GM13977 (cell line): ENCODE measurements around the gene COL8A2.

Experiments used
- DNase-seq: peaks from one replicate; pipeline ENCODE4 v3.0.0; 2012; ENCODE audit warnings: low spot score
- in situ Hi-C: fragments of 300-500 bp; cut with MboI; formaldehyde crosslinking; loops from one replicate; pipeline ENCODE4 v1.12.0; 2022; ENCODE audit warnings: low sequenced_read_pairs, low pct_unique_long_range_greater_than_20kb, mixed read lengths, inconsistent platforms; ENCODE audit not compliant: unreplicated experiment
- TF ChIP-seq, protein P1 (sequence below): IDR thresholded peaks from 2 replicates; pipeline ENCODE4 v1.5.1; 2012; ENCODE audit warnings: mild to moderate bottlenecking, control low read depth; ENCODE audit not compliant: insufficient read depth; ENCODE audit errors: extremely low read depth, missing control alignments

COL8A2 gene

DNA sequence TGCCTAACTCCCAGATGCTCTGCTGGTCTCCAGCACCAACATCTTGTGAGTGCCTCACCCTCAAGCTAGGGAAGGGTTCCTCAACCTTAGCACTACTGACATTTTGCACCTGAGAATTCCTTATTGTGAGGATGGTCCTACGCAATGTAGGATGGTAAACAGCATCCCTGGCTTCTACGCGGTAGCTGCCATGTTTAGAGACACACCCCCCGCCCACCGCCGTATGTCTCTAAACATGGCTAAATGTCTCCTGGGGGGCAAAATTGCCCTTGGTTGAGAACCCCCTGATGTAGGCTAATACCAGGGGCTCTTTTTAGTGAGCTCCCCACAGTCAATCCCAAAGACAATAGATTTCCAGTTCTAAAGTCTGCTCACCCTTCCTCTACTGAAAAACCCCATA is 28.5 kb upstream of the COL8A2 start:
- in situ Hi-C loops, result no loop called here
- TF ChIP-seq, protein P1, sequence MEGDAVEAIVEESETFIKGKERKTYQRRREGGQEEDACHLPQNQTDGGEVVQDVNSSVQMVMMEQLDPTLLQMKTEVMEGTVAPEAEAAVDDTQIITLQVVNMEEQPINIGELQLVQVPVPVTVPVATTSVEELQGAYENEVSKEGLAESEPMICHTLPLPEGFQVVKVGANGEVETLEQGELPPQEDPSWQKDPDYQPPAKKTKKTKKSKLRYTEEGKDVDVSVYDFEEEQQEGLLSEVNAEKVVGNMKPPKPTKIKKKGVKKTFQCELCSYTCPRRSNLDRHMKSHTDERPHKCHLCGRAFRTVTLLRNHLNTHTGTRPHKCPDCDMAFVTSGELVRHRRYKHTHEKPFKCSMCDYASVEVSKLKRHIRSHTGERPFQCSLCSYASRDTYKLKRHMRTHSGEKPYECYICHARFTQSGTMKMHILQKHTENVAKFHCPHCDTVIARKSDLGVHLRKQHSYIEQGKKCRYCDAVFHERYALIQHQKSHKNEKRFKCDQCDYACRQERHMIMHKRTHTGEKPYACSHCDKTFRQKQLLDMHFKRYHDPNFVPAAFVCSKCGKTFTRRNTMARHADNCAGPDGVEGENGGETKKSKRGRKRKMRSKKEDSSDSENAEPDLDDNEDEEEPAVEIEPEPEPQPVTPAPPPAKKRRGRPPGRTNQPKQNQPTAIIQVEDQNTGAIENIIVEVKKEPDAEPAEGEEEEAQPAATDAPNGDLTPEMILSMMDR, result no peak
- no peak for DNase-seq

DNA sequence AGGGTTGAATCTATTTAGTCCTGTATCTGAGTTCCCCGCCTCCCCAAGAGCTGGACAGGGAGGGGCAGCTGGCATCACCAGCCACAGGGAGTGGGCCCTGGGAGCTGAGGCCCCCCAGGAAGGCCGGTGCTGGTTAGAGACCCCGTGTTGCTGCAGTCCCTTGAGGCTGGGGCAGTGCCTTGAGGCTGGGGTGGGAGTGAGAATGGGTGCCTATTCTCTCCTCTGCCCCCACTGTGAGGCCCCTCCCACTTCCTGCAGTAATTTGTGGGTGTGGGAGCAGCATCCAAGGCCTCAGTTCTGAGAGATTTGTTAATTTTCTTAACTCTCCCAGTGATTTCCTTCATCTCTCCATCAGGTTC is 26.8 kb upstream of the COL8A2 start:
- in situ Hi-C loops, result no loop called here
- TF ChIP-seq, protein P1, result no peak
- no peak for DNase-seq

DNA sequence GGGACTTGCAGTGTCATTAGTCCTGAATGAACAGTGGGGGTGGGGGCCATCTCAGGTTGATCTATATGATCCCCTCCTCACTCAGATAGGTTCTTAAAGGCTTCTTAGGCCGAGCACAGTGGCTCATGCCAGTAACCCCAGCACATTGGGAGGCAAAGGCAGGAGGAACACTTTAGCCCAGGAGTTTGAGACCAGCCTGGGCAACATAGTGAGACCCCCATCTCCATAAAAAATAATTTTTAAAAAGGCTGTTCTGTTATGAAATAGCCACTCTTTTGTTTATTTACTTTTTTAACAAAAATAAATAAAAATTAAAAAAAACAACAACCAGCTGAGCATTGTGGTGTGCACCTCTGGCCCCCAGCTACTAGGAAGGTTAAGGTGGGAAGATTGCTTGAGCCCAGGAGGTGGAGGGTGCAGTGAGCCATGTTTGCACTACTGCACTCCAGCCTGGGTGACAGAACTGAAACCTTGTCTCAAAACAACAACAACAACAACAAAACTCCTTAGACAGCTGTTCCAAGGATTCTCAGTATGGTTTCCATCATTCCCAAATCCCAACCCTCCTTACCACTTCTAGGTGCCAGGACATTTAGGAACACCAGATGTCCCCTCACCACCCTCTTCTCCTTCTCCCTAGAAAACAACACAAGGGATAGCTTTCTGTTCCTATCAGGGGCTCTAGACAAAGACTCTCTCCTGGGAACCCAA is 26.3 kb upstream of the COL8A2 start:
- in situ Hi-C loops, result no loop called here
- no peak for DNase-seq
- TF ChIP-seq, protein P1, result no peak

DNA sequence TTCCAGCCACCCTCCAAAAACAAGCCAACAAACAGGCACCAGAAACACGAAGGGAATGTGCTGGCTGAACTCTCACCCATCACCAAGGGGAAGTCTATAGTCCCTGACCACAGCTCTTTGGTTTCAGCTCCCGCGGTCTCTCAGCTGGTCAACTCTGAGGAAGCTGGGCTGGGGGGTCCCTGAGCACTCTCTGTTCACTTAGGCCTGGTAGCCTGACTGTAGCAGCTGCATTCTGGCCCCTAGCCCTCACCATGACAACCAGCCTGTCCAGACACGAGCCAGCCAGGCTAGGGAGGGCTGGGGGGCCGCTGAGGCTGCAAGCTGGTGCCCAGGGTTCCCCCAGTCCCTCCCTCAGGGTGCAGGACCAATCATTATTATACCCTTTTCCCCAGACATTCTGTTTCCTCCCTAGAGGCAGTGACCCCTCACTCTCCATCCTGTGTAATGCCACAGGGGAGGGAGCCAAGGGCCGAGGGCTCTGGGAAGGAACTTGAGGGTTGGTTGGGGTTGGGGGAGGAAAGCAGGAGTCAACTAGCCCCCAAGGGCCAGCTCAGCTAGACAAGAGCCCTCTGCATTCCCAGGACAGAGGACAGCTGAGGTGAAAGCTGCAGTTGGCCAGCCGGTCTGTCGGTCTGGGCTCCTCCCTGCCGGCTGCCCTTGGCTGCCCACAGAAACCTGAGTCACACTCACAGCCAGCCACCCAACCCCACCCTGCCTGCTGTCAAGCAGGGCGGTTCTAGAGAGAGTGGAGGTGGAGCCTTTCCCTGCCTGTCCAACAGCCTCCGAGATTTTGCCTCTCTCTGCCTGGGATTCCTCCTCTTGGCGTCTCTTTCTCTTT is 25.5 kb upstream of the COL8A2 start:
- in situ Hi-C loops, result no loop called here
- peak; percentile 84 for DNase-seq
- TF ChIP-seq, protein P1, result no peak

DNA sequence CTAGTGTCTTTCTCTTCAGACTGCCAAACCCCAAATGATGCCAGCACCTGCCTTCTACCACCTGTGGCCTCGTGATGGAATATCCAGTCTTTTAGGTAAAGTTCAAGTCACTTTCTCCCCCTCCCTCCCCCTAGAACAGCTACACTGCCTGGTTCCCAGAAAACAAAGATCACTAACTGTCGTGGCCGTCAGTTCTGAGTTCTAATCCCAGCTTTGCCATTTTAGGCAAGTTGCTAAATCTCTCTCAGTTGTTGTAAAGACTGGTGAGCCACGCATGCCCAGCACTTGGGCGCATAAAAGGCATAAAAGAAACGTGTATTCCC is 24.9 kb upstream of the COL8A2 start:
- DNase-seq, result no peak
- TF ChIP-seq, protein P1, result no peak
- in situ Hi-C loops, result loop anchor here (25.0 kb wide), 1 partner anchor 262 kb away; no protein-coding TSS in a partner anchor

DNA sequence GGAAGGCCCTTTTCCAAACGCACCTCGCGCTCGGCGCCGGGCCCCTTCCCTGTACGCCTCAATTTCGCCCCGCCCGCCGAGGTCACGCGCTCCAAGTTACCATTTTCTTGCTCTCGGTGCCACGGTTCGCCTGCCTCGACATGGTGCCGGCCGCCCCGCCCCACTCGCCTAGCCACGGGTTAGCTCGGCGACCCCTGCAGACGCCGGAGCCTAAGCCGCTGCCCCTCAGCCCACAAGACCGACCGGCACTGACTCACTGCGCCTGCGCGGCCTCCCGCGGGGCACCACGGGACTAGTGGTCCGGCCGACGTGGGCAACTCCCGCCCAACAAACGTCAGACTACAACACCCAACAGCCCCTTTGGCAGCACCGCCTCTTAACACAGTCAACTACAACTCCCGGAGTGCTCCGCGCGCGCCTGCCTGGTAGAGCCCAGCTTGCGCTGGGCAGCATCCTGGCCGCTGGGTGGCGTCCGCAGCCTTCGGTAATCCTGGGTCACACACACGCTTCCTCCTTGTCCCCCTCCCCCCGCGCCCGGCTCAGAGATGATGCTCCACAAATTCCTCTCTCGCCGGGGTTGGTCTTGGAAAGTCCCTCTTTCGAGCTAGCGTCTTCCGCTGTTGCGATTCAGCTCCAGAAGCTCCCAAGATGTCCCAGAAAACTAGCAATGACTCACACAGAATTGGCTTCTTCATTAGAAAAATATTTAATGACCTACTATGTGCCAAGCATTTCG is 24.4 kb upstream of the COL8A2 start, which contains the start of gene TRAPPC3:
TSS of gene TRAPPC3 (minus strand) at position 250 of the 736 bp plus-strand sequence. CDS start at position 142, 108 bp downstream.
- DNase-seq, result peak; percentile 97
- TF ChIP-seq, protein P1, result peak; percentile 98
- in situ Hi-C loops, result loop anchor here (25.0 kb wide), 1 partner anchor 263 kb away; no protein-coding TSS in a partner anchor
